Raji (cell line): ENCODE measurements around the gene CTBP2.

Experiments
- POLR2A ChIP-seq: IDR thresholded peaks from 2 replicates; pipeline ENCODE4 v1.6.1; 2011; ENCODE audit warnings: low read depth, low read length, control low read depth; ENCODE audit not compliant: insufficient read depth

CTBP2 gene

GRCh38 chr10:125128397-125129075, 31.8 kb downstream of the CTBP2 start:
- no peak for TF ChIP-seq POLR2A

GRCh38 chr10:125127986-125128385, 32.4 kb downstream of the CTBP2 start:
- no peak for TF ChIP-seq POLR2A

GRCh38 chr10:125127110-125127509, 33.3 kb downstream of the CTBP2 start:
- TF ChIP-seq POLR2A, result no peak

- TF ChIP-seq POLR2A, result no peak
Observed at GRCh38 chr10:125125951-125126735, 34.2 kb downstream of the CTBP2 start.

GRCh38 chr10:125124907-125125306, 35.5 kb downstream of the CTBP2 start:
- no peak for TF ChIP-seq POLR2A

- no peak for TF ChIP-seq POLR2A
Observed at GRCh38 chr10:125124115-125124487, 36.3 kb downstream of the CTBP2 start.

- no peak for TF ChIP-seq POLR2A
Observed at GRCh38 chr10:125123476-125124114, 36.8 kb downstream of the CTBP2 start.

- TF ChIP-seq POLR2A, result no peak
Observed at GRCh38 chr10:125122566-125122965, 37.8 kb downstream of the CTBP2 start.

- TF ChIP-seq POLR2A, result no peak
Observed at GRCh38 chr10:125121003-125121402, 39.4 kb downstream of the CTBP2 start.

- TF ChIP-seq POLR2A, result no peak
Observed at GRCh38 chr10:125120053-125120710, 40.2 kb downstream of the CTBP2 start.

- TF ChIP-seq POLR2A, result no peak
Observed at GRCh38 chr10:125118701-125119100, 41.7 kb downstream of the CTBP2 start.

GRCh38 chr10:125118011-125118611, 42.3 kb downstream of the CTBP2 start:
- no peak for TF ChIP-seq POLR2A

- TF ChIP-seq POLR2A, result no peak
Observed at GRCh38 chr10:125116652-125117310, 43.6 kb downstream of the CTBP2 start.

GRCh38 chr10:125116041-125116649, 44.2 kb downstream of the CTBP2 start:
- TF ChIP-seq POLR2A, result no peak
